ENCODE results near the gene LRRC73.

The LRRC73 gene

GRCh38 chr6:43496370-43497128 lies 13.6 kb downstream of the LRRC73 start (continued):
- no peak for TF ChIP-seq ZNF76 (tag by site-specific recombination; IDR thresholded peaks at IDR 0.05; ENCODE audit: borderline replicate concordance, low read depth)

- Histone ChIP-seq H3K4me3 (ENCODE audit: low read depth, low read length) (no peak overlapping the region), H3K36me3 (ENCODE audit: control insufficient read depth in 2 of 2, insufficient read depth in 1 of 2, low read length in 2 of 2) (peaks cover 9 to 48% of the 10 kb centered on the region in 2 experiments; a peak in 2 of 3 replicates), H3K4me1 (ENCODE audit: control insufficient read depth, insufficient read depth, low read length) (peaks cover 7% of the 10 kb centered on the region), H3K27ac (ENCODE audit: extremely low read depth, low read depth, low read length) (no peak overlapping the region), H3K9me3 (ENCODE audit: control insufficient read depth, insufficient read depth, low read depth, low read length) (no peaks in the 10 kb centered on the region)
- ChIA-PET CTCF (interaction anchor here (0.6 to 11.2 kb wide), 17 partner anchors 9 to 635 kb away, joined by 3 to 142 read pairs (median 8); partner anchors contain the start of genes DLK2 and LRRC73), POLR2A (interaction anchor here (0.9 to 1.8 kb wide), 4 partner anchors 11 to 126 kb away, joined by 3 to 5 read pairs (median 4); partner anchors contain the start of genes TJAP1 and ZNF318)
- TF ChIP-seq ZNF777 (tag by site-specific recombination; IDR thresholded peaks at IDR 0.05; ENCODE audit: borderline replicate concordance) (no peak), CTCF (tag by site-specific recombination; IDR thresholded peaks at IDR 0.05) (0 out of 2 replicates have a peak, but pooled peaks have one; percentile 31), GLIS1 (tag by site-specific recombination; IDR thresholded peaks at IDR 0.05) (no peak), MZF1 (tag by site-specific recombination; IDR thresholded peaks at IDR 0.05; ENCODE audit: borderline replicate concordance) (no peak), ZNF16 (tag by site-specific recombination; IDR thresholded peaks at IDR 0.05; ENCODE audit: low read depth) (no peak), PRDM2 (tag by site-specific recombination; IDR thresholded peaks at IDR 0.05; ENCODE audit: borderline replicate concordance) (no peak), ZNF148 (tag by site-specific recombination; IDR thresholded peaks at IDR 0.05; ENCODE audit: borderline replicate concordance) (no peak), ZNF302 (tag by site-specific recombination; IDR thresholded peaks at IDR 0.05; ENCODE audit: low read depth) (no peak), SCRT2 (tag by site-specific recombination; IDR thresholded peaks at IDR 0.05) (no peak), ZBTB21 (tag by site-specific recombination; IDR thresholded peaks at IDR 0.05) (no peak), ZNF138 (tag by site-specific recombination; IDR thresholded peaks at IDR 0.05; ENCODE audit: borderline replicate concordance) (no peak), BCL6B (tag by site-specific recombination; IDR thresholded peaks at IDR 0.05) (no peak), ZNF394 (tag by site-specific recombination; IDR thresholded peaks at IDR 0.05; ENCODE audit: borderline replicate concordance) (peak; percentile 27; the same call in 1 of the 2 replicates), ZSCAN4 (tag by site-specific recombination; IDR thresholded peaks at IDR 0.05) (no peak)
These were observed 14.7 kb downstream of the LRRC73 start for GRCh38 chr6:43495409-43495941.

All from HEK293 (cell line).